Right hindlimb (tissue), 1 donor: ENCODE data around the gene SUN2.

Source experiments
- DNase-seq: peaks from one replicate; pipeline ENCODE4 v3.0.0-alpha.2; 2018

SUN2 gene

GRCh38 chr22:38694940-38695339 lies 60.9 kb downstream of the SUN2 start:
- no peak for DNase-seq

- DNase-seq, result no peak
These were observed 61.7 kb downstream of the SUN2 start for GRCh38 chr22:38694049-38694448.

- no peak for DNase-seq
These were observed 66.1 kb downstream of the SUN2 start for GRCh38 chr22:38689651-38690050.

GRCh38 chr22:38685761-38686160 lies 70.0 kb downstream of the SUN2 start:
- DNase-seq, result no peak

- no peak for DNase-seq
These were observed 70.9 kb downstream of the SUN2 start for GRCh38 chr22:38684895-38685294.
